Mucosa of descending colon (tissue), 3 donors: ENCODE measurements around the gene CEMIP. TPM values are rescaled to one million over a fixed set of nuclear protein-coding genes. Genes with fewer than 3 reads are reported as not detected.

ENCODE experiments used
- ATAC-seq: fragments of 200-7000 bp; cut with Tn5 transposase; one replicate; pipeline ENCODE4 v1.9.1; 2020; ENCODE audit warnings: mild to moderate bottlenecking, moderate library complexity
- DNase-seq, 3 donors: peaks; one replicate each; pipeline ENCODE4 v3.0.0-alpha.2; 2020
- H3K36me3 ChIP-seq: fragments of 200-600 bp; one replicate; pipeline ENCODE4 v1.8.0; 2021; ENCODE audit warnings: low read depth, mild to moderate bottlenecking
- H3K4me1 ChIP-seq: fragments of 200-600 bp; one replicate; pipeline ENCODE4 v1.8.0; 2021; ENCODE audit warnings: low read depth, mild to moderate bottlenecking
- H3K4me3 ChIP-seq: fragments of 200-600 bp; one replicate; pipeline ENCODE4 v1.8.0; 2021; ENCODE audit warnings: mild to moderate bottlenecking
- H3K9me3 ChIP-seq: fragments of 200-600 bp; one replicate; pipeline ENCODE4 v1.8.0; 2021; ENCODE audit warnings: mild to moderate bottlenecking
- CTCF ChIP-seq: fragments of 200-600 bp; IDR thresholded peaks from one replicate; pipeline ENCODE4 v1.8.0; 2022; ENCODE audit warnings: antibody characterized with exemption, mild to moderate bottlenecking
- intact Hi-C, 2 donors: fragments of 100-400 bp; cut with DNase I in 1 of 2; cut with micrococcal nuclease in 1 of 2; formaldehyde crosslinking; loops; one replicate each; pipeline versions ENCODE4 v1.11.0 to v1.11.1; 2022; cut with DNase I, micrococcal nuclease
- total RNA-seq, 3 donors: library from RNA; stranded (reverse); fragmentation: NEBNext Ultra II Directional in 2 of 3; extraction: Animal tissue kit (Norgen Biotek cat#: 25700) in 2 of 3; gene quantifications; one replicate each; pipeline versions ENCODE4 v1.2.1 to v1.2.4, GENCODE V29; 2021 to 2023
- donor health status: DM: no; HTN: no; CAD: no; lungs with moderate emphysema.
- donor health status: DM: no; HTN: no; CAD: no.
- donor health status: DM: no; HTN: yes; CAD: no.

The CEMIP gene
- total RNA-seq, 3 donors from 2014 or later = 0.63 to 2.2 (median 1.4) TPM

- no peak for TF ChIP-seq CTCF
- intact Hi-C loops = loop anchor here (5.0 to 10.0 kb wide), 3 partner anchors 187 to 507 kb away; partner anchors contain the start of gene CEMIP (in 1 of the 2)
These were observed 193.1 kb downstream of the CEMIP start for GRCh38 chr15:80972276-80972675.

DNA sequence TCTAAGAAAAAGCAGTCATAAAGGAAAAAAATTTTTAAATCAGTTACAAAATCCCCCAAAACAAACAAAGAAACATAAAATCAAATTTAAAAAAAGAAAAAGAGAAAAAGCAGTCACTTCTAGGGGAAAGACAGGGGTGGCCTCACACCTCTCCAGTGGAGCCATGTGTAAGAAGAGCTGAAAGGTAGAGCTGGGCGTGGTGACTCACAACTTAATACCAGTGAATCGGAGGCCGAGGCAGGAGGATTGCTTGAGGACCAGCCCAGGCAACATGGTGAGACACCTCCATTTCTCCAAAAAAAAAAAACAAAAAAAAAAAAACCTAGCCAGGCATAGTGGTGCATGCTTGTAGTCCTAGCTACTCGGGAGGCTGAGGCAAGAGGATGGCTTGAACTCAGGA is 195.7 kb downstream of the CEMIP start:
- Histone ChIP-seq H3K4me1 (peaks cover 7% of the 10 kb centered on the region), H3K4me3 (no peak overlapping the region), H3K36me3 (peaks cover 3% of the 10 kb centered on the region), H3K9me3 (no peaks in the 10 kb centered on the region)
- TF ChIP-seq CTCF = no peak
- intact Hi-C loops = loop anchor here (5.0 to 10.0 kb wide), 3 partner anchors 190 to 510 kb away; partner anchors contain the start of gene CEMIP (in 1 of the 2)
- DNase-seq (no peak), ATAC-seq (no peak)

More at GRCh38 chr15:80972276-80972675, 193.1 kb downstream of the CEMIP start:
- Histone ChIP-seq H3K4me1 (peaks cover 2% of the 10 kb centered on the region), H3K36me3 (no peaks in the 10 kb centered on the region), H3K4me3 (no peak overlapping the region), H3K9me3 (no peaks in the 10 kb centered on the region)
- ATAC-seq = no peak
- no peak for DNase-seq

DNA sequence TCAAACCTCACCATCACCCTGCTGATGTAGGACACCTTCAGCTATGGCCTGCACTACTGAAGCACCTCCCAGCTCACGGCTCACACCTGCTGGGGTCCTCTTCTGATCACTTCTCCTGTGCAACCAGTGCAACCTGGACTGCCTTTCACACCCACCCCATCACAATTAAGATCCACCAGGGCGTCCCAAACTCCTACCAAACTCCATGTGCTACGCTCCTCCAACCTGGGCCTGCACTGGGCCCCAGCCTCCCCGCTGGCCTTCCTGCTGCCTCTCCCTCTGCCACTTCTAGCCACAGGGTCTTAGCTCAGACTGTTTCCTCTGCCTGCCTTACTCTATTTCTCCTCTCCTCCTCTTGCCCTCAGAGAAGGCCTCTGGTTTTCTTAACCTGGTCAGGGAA is 197.7 kb downstream of the CEMIP start:
- no peaks in the 10 kb centered on the region for H3K9me3 ChIP-seq
- intact Hi-C loops = loop anchor here in 1 of 2 donors (10.0 kb wide), 2 partner anchors 192 to 512 kb away; no protein-coding TSS in a partner anchor
- DNase-seq = no peak
- peaks cover 3% of the 10 kb centered on the region for H3K36me3 ChIP-seq
- TF ChIP-seq CTCF = no peak
- no peak overlapping the region for H3K4me3 ChIP-seq
- no peak for ATAC-seq
- H3K4me1 ChIP-seq = peaks cover 7% of the 10 kb centered on the region

DNA sequence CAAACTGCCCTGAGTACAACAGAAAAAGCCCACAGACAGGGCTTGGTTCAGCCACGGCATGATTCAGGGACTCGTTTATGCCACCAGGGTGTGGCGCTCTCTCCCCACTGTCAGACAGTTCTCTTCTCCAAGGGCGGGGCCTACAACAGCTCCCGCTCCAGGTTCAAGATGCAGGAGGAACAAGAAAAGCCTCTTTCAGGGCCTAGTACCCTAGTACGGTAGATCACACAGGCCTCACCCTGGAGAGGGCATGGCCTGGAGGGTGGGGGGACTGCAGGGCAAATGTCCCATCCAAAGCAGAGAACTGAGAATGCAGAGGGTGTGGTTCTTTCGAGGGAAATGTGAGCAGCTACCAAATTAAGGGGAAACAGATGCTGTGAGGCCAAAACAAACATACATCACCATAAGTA is 198.5 kb downstream of the CEMIP start:
- peaks cover 7% of the 10 kb centered on the region for H3K4me1 ChIP-seq
- no peak overlapping the region for H3K4me3 ChIP-seq
- peak; percentile 97 for ATAC-seq
- intact Hi-C loops = loop anchor here in 1 of 2 donors (10.0 kb wide), 2 partner anchors 193 to 513 kb away; no protein-coding TSS in a partner anchor
- peaks cover 3% of the 10 kb centered on the region for H3K36me3 ChIP-seq
- H3K9me3 ChIP-seq = no peaks in the 10 kb centered on the region
- DNase-seq = peak; percentile 57 to 85 (median 79)
- peak; percentile 39 for TF ChIP-seq CTCF

DNA sequence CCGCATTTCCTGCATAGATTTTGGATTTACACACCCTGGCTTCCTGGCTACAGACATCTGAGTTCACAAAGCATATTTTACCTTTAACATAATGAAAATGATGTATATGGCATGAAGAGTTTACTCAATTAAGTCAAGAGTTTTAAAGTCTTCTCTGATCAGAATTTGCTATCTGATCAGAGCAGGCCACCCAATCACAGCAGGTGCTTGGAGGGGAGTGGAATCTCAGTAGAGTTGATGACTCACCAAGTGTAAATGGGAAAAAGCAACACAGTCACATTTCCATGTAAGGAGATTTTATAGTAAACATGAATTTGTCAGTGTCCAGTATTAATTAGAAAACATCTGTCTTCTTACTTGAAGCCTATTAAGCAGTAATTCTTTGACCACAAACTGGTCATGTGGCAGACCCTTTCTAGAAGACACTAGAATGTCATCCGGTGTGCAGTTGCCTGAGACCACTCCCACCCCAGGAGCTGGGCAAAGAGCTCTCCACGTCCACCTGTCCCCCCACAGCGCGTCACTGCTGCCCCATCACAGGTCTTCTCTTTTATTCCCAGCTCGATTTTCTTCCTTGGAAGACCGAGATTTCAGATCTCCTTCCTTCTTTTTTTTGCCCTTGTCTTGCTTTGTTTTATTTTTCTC is 199.6 kb downstream of the CEMIP start:
- Histone ChIP-seq H3K4me3 (no peak overlapping the region), H3K9me3 (no peaks in the 10 kb centered on the region), H3K36me3 (peaks cover 3% of the 10 kb centered on the region), H3K4me1 (peaks cover 7% of the 10 kb centered on the region)
- intact Hi-C loops = loop anchor here in 1 of 2 donors (10.0 kb wide), 2 partner anchors 194 to 514 kb away; no protein-coding TSS in a partner anchor
- no peak for DNase-seq
- TF ChIP-seq CTCF = no peak
- no peak for ATAC-seq
